OCI-LY3 (cell line): Measurements from ENCODE around the gene GMPR.

Source experiments
- H2AFZ ChIP-seq: fragments of 200-600, 300-600 bp; shearing (Covaris generic); 2 replicates; pipeline ENCODE4 v1.6.0; 2014; ENCODE audit warnings: antibody characterized with exemption, low read depth, low read length
- H3K27ac ChIP-seq: fragments of 200-600, 300-600 bp; sonication (generic); 2 replicates; pipeline ENCODE4 v1.5.1; 2014; ENCODE audit warnings: mild to moderate bottlenecking, low read length, moderate library complexity, mixed read lengths
- H3K27me3 ChIP-seq: fragments of 200-600, 300-600 bp; sonication (generic); 2 replicates; pipeline ENCODE4 v1.6.1; 2014; ENCODE audit warnings: low read depth, low read length, mixed read lengths
- H3K36me3 ChIP-seq: fragments of 200-600, 300-600 bp; sonication (generic); replicated peaks from 2 replicates; pipeline ENCODE3; 2014; ENCODE audit warnings: low read depth, low read length, mixed read lengths
- H3K4me1 ChIP-seq: fragments of 300-600, 200-600 bp; sonication (generic); 2 replicates; pipeline ENCODE4 v1.6.1; 2014; ENCODE audit warnings: low read length, mixed read lengths
- H3K4me2 ChIP-seq: fragments of 200-600, 300-600 bp; sonication (generic); 2 replicates; pipeline ENCODE4 v1.6.1; 2014; ENCODE audit warnings: low read length, mixed read lengths
- H3K4me3 ChIP-seq: fragments of 300-600, 200-600 bp; sonication (generic); 2 replicates; pipeline ENCODE4 v1.5.1; 2014; ENCODE audit warnings: antibody characterized with exemption, mild to moderate bottlenecking, low read length, moderate library complexity
- H3K79me2 ChIP-seq: fragments of 300-600, 200-600 bp; shearing (Covaris generic); 2 replicates; pipeline ENCODE4 v1.6.1; 2014; ENCODE audit warnings: mild to moderate bottlenecking, low read length, mixed read lengths
- H3K9ac ChIP-seq: fragments of 300-600, 200-600 bp; shearing (Covaris generic); 2 replicates; pipeline ENCODE4 v1.6.0; 2014; ENCODE audit warnings: mild to moderate bottlenecking, low read length, moderate library complexity
- H3K9me3 ChIP-seq: fragments of 200-600, 300-600 bp; shearing (Covaris generic); 2 replicates; pipeline ENCODE4 v1.6.1; 2014; ENCODE audit warnings: low read length, mixed read lengths; ENCODE audit not compliant: insufficient read depth
- H4K20me1 ChIP-seq: fragments of 200-600, 300-600 bp; sonication (generic); 2 replicates; pipeline ENCODE4 v1.6.1; 2016; ENCODE audit warnings: low read length, mixed read lengths; ENCODE audit not compliant: insufficient read depth
- CTCF ChIP-seq: fragments of 200-600, 300-600 bp; sonication (generic); IDR thresholded peaks from 2 replicates; pipeline ENCODE4 v1.5.1; 2014; ENCODE audit warnings: antibody characterized with exemption, low read length, low read depth
- EZH2phosphoT487 ChIP-seq: fragments of 200-600 bp; shearing (Covaris generic); IDR thresholded peaks from 2 replicates; pipeline ENCODE4 v1.6.1; 2018; ENCODE audit warnings: antibody characterized with exemption, mixed run types, low read depth

Gene GMPR

GRCh38 chr6:16278750-16279149, 40.4 kb downstream of the GMPR start:
- Histone ChIP-seq H3K27me3 (no peaks in the 10 kb centered on the region), H3K9ac (no peak overlapping the region), H3K4me2 (no peak overlapping the region), H3K4me1 (0 out of 2 replicates have a peak, but pooled peaks cover 4% of the 10 kb centered on the region), H3K9me3 (no peaks in the 10 kb centered on the region), H3K27ac (no peak overlapping the region), H4K20me1 (no peaks in the 10 kb centered on the region), H3K79me2 (no peaks in the 10 kb centered on the region), H3K36me3 (no peaks in the 10 kb centered on the region), H3K4me3 (no peak overlapping the region), H2AFZ (no peak overlapping the region)
- no peak for TF ChIP-seq CTCF
- TF ChIP-seq EZH2phosphoT487 = no peak

- Histone ChIP-seq H3K4me3 (no peak overlapping the region), H3K9ac (no peak overlapping the region), H3K4me1 (0 out of 2 replicates have a peak, but pooled peaks cover 4% of the 10 kb centered on the region), H3K27ac (no peak overlapping the region), H3K27me3 (no peaks in the 10 kb centered on the region), H3K4me2 (no peak overlapping the region), H3K79me2 (no peaks in the 10 kb centered on the region), H2AFZ (no peak overlapping the region), H3K36me3 (no peaks in the 10 kb centered on the region), H3K9me3 (no peaks in the 10 kb centered on the region), H4K20me1 (no peaks in the 10 kb centered on the region)
- no peak for TF ChIP-seq CTCF
- TF ChIP-seq EZH2phosphoT487 = no peak
Measured at GRCh38 chr6:16279243-16279642, 40.9 kb downstream of the GMPR start.

GRCh38 chr6:16282370-16282769, 44.0 kb downstream of the GMPR start:
- no peaks in the 10 kb centered on the region for H3K27me3 ChIP-seq
- no peak overlapping the region for H3K4me2 ChIP-seq
- H2AFZ ChIP-seq = no peak overlapping the region
- H3K79me2 ChIP-seq = no peaks in the 10 kb centered on the region
- no peak overlapping the region for H3K4me3 ChIP-seq
- H3K36me3 ChIP-seq = no peaks in the 10 kb centered on the region
- H3K9ac ChIP-seq = no peak overlapping the region
- no peak for TF ChIP-seq EZH2phosphoT487
- TF ChIP-seq CTCF = no peak
- H3K9me3 ChIP-seq = no peaks in the 10 kb centered on the region
- H4K20me1 ChIP-seq = no peaks in the 10 kb centered on the region
- no peak overlapping the region for H3K27ac ChIP-seq
- no peaks in the 10 kb centered on the region for H3K4me1 ChIP-seq

- no peak for TF ChIP-seq EZH2phosphoT487
- no peak for TF ChIP-seq CTCF
- Histone ChIP-seq H4K20me1 (no peaks in the 10 kb centered on the region), H3K9me3 (no peaks in the 10 kb centered on the region), H3K27me3 (no peaks in the 10 kb centered on the region), H3K9ac (no peak overlapping the region), H3K27ac (no peak overlapping the region), H3K36me3 (no peaks in the 10 kb centered on the region), H2AFZ (no peak overlapping the region), H3K4me2 (no peak overlapping the region), H3K79me2 (no peaks in the 10 kb centered on the region), H3K4me1 (no peaks in the 10 kb centered on the region), H3K4me3 (no peak overlapping the region)
Measured at GRCh38 chr6:16284472-16284871, 46.1 kb downstream of the GMPR start.
